GM20431 (cell line): Measurements from ENCODE around the gene POLR3K.

Source experiments
- in situ Hi-C: fragments of 300-500 bp; cut with MseI, MboI; formaldehyde crosslinking; loops from one replicate; pipeline ENCODE4 v1.15.0; 2020; ENCODE audit warnings: low sequenced_read_pairs; ENCODE audit not compliant: unreplicated experiment

POLR3K gene

GRCh38 chr16:66309-67182 is 13.1 kb upstream of the POLR3K start:
- in situ Hi-C loops: no loop called here

- in situ Hi-C loops: no loop called here
Measured at GRCh38 chr16:65745-66144, 12.3 kb upstream of the POLR3K start.

GRCh38 chr16:64914-65255 is 11.5 kb upstream of the POLR3K start:
- in situ Hi-C loops: no loop called here

- in situ Hi-C loops: no loop called here
Measured at GRCh38 chr16:63998-64913, 10.8 kb upstream of the POLR3K start.

GRCh38 chr16:63466-63865 is 10.1 kb upstream of the POLR3K start:
- in situ Hi-C loops: no loop called here

- in situ Hi-C loops: no loop called here
Measured at GRCh38 chr16:62968-63391, 9.6 kb upstream of the POLR3K start.

- in situ Hi-C loops: no loop called here
Measured at GRCh38 chr16:62283-62967, 9.0 kb upstream of the POLR3K start.

- in situ Hi-C loops: no loop called here
Measured at GRCh38 chr16:61879-62281, 8.5 kb upstream of the POLR3K start.

GRCh38 chr16:60929-61878 is 7.8 kb upstream of the POLR3K start:
- in situ Hi-C loops: no loop called here

GRCh38 chr16:60166-60565 is 6.8 kb upstream of the POLR3K start:
- in situ Hi-C loops: no loop called here

- in situ Hi-C loops: no loop called here
Measured at GRCh38 chr16:59440-60059, 6.1 kb upstream of the POLR3K start.

- in situ Hi-C loops: no loop called here
Measured at GRCh38 chr16:58491-59439, 5.4 kb upstream of the POLR3K start.

GRCh38 chr16:57711-58110 is 4.3 kb upstream of the POLR3K start:
- in situ Hi-C loops: no loop called here

- in situ Hi-C loops: no loop called here
Measured at GRCh38 chr16:56231-56927, 3.0 kb upstream of the POLR3K start.

- in situ Hi-C loops: no loop called here
Measured at GRCh38 chr16:55571-56136, 2.2 kb upstream of the POLR3K start.

- in situ Hi-C loops: no loop called here
Measured at GRCh38 chr16:54237-54581, 801 bp upstream of the POLR3K start.
